Measurements from ENCODE around the gene MTCH2.

Gene MTCH2

DNA sequence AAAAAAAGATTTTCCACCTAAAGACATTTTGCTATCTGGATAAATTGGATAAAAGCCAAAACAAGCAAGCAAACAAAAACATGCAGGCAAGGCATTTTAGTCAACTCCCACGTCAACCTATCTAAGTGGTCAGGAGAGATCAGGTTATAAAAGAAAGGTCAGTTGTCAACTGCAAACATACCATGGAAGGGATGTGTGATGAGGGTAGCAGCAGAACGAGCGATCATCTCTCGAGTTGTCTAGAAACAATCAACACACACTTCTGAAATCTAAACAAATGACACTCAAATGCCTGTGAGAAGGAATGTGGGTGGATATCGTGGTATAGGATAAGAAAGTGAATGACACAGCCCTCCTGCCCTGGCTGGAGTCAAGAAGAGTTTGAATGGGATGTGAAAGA is 10.9 kb downstream of the MTCH2 start:
- no peak for DNase-seq

GRCh38 chr11:47628026-47628425 is 14.3 kb downstream of the MTCH2 start:
- DNase-seq = no peak

DNA sequence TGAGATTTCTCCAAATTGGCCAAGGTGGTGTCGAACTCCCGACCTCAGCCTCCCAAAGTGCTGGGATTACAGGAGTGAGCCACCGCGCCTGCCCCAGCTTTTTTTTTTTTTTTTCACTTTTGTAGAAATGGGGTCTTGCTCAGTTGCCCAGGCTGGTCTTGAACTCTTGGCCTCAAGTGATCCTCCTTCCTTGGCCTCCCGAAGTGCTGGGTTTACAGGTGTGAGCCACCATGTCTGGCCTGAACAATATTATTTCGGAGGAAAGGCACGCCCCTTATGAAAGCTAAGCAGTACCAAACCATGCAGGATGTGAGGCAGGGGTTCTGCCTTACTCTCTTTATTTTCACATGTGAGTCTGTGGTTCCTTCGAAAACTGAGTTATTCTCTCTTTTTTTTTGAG is 16.1 kb downstream of the MTCH2 start:
- DNase-seq = no peak

DNA sequence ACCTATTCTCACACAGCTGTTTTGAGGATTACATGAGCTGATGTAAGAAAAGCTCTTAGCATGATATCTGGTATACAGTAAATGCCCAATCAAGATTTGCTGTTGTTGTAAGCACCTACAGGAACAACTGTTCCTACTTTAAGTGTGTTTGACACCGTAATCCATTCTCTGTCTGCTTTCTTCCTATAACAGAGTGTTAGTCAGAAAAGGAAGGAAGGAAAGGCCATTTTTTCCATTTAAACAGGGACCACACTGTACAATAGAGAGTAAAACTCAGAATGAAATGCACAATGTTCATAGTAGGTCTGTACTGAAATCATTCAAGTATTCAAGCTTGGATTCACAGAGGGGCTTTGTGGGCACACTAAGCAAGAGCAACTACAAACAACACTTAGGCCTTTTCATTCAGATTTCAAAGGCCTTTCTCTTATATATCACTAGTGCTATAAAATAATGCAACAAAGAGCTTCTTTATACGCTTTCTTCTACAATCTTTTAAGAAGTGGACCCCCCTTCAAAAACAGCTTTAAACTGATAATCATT is 21.5 kb downstream of the MTCH2 start:
- DNase-seq = no peak

DNA sequence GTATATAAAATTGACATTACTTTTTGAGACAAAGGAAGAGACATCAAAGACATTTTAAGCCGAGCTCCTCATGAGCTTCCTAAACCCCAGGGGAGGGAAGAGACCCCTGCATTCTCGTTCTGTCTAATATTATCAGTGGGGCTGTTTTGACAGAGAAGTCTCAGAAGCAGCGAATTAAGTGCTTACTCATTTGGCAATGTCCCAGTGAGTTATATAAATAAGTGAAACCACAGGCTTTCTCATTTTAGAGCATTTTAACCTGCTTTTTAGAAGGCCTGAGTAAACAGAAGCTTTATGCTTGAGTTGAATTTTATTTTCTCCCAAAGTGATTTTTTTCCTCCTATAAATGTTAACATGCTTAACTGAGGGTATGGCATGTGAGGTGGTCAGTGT is 24.9 kb downstream of the MTCH2 start:
- no peak for DNase-seq

- DNase-seq = peak; percentile 4
Measured at GRCh38 chr11:47616726-47617416, 25.5 kb downstream of the MTCH2 start.

DNA sequence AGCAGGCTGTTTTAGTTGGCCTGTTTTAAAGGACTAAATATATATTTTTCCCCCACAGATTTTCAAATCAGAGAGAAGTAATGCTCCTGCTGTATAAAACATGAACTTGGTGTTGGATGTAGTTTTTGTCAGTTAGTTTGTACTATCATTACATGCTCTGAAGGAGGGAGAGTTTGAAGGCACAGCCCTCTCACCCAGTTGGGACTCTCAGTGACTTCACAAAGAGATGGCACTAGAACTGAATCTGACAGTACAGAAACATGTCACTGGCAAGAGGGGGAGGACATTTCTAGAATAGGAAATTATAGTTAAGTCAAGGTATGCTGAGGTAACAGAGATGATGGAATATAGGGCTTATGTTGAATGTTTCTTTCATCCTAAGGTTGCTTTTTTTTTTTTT is 27.1 kb downstream of the MTCH2 start:
- DNase-seq = no peak

DNA sequence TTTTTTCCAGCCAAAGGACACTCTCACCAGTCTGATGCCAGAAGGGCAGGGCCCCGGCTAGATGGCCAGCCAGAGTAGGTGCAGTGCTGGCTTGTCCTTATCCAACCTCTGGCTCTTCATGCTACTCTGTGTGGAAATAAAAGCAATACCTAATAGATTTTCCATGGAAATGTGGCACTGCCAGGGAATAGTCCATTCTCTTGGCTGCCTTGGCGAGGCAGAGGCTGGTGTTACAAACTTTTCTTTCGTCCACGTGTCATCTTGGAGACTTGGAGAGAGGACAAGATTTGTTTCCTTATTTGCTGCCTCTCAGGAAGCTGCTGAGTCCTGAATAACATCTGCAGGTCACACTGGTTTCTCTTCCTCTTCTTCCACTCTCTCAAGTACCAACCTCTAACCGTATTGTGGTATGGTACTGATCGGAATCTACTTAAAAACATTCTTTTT is 31.0 kb downstream of the MTCH2 start:
- no peak for DNase-seq

DNA sequence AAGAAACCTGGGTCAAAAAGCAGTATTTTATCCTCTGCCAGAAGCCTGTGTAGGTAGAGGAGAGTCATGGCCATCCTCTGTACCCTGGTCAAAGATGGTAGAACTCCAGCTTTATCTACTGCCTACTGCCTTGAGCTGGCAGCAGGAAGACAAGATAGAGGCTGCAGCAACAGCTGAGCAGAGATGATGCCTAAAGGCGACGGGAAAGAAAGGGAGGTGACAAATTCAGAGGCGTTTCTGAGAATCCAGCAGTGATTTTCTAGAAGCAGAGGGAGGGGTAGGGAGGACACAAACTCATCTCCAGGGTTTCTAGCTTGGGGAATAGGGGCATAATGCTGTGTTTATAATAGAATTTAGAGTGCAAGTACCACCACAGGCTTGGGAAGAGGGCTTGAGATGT is 32.7 kb downstream of the MTCH2 start:
- no peak for DNase-seq

- DNase-seq = no peak
Measured at GRCh38 chr11:47607380-47607779, 35.0 kb downstream of the MTCH2 start.

GRCh38 chr11:47606731-47607130 is 35.6 kb downstream of the MTCH2 start:
- no peak for DNase-seq

DNA sequence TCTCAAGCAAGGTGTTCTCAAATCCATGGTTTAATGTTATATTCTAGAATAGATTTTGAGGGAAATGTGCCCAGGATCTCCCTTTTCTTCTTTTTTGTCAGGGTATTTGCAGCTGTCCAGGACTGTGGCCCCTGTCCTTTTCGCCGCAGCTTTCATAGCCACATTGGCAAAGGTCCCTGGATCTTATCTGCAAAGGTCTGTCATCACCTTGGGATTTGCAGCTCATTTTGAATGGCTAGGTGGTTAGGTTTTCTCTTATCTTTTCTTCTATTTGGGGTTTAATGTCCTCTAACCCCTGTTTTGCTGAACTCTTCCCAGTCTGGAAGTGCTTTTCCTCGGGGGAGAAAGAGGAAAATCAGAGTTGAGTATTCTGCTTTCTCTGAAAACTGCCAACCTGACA is 36.4 kb downstream of the MTCH2 start:
- no peak for DNase-seq

DNA sequence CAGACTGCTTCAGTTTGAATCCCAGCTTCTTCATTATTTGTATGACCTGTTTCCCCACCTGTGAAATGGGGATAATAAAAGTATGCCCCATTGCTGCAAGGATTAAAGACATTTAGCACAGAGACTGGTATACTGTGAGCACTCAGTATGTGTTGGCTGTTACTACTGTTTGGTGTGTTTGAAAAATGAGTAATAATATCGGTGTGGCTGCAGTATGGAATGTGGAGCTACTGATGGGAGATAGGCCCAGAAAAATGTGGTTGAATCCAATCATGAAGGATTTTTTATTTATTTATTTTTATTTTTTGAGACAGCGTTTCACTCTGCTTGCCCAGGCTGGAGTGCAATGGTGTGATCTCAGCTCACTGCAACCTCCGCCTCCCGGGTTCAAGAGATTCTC is 39.1 kb downstream of the MTCH2 start:
- DNase-seq = no peak

DNA sequence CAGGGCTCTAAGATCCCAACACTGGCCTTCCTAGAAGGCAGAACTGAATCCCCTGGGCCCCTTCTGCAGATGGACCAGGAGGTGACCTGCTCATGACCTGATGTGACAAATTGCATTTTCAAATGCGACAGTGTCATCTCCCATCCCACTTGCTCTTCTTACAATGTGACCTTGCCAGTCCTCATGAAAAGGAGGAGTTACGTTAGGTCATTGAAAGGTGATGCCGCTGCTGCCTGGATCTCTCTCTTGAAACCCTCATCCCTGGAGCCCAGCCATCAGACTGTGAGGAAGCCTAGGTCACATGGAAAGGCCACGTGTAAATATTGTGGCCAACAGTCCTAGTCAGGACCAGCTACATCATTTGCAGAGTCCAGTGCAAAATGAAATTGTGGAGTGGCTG is 42.5 kb downstream of the MTCH2 start:
- no peak for DNase-seq

DNA sequence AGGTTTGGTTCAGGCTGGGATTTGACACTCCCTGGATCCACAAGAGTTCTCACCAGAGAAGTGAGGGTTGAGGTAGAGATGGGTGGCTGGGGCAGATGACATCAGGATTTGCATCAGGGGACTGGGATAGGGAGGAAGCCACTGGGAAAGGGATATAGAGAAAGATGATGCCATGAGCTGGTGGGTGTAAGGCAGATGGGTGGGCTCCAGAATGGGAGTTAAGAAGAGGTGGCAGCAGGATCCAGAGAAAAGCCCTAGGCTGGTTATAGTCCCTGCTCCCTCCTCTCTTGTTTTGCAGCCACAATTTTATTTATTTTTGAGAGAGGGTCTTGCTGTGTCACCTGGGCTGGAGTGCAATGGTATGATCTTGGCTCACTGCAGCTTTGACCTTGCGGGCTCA is 46.4 kb downstream of the MTCH2 start:
- DNase-seq = no peak

DNA sequence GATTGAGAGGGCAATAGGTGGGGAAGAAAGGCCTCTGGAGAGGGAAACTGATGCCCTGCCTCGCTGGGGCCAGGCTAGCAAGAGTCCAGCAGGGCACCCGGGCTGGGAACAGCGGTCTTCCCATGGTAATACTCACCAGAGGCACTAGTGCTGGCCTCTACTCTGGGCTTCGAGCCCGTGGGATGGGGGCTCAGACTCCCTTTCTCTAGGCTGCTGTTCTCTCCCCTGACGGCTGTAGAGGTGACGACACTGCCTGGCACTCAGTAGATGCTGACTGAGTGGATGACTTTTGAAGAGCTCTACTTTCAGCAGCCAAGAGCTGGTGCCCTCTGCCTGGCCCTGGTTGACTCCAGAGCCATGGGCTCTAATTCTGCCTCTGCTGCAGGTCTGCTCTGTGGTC is 47.3 kb downstream of the MTCH2 start:
- DNase-seq = no peak

- no peak for DNase-seq
Measured at GRCh38 chr11:47593934-47594855, 48.2 kb downstream of the MTCH2 start, which contains the start of gene C1QTNF4. C1QTNF4 (minus strand) TSS chr11:47594411; CDS start chr11:47590810, 3,601 bp downstream.

- no peak for DNase-seq
Measured at GRCh38 chr11:47593492-47593933, 48.8 kb downstream of the MTCH2 start.

- DNase-seq = no peak
Measured at GRCh38 chr11:47592970-47593369, 49.4 kb downstream of the MTCH2 start.

DNA sequence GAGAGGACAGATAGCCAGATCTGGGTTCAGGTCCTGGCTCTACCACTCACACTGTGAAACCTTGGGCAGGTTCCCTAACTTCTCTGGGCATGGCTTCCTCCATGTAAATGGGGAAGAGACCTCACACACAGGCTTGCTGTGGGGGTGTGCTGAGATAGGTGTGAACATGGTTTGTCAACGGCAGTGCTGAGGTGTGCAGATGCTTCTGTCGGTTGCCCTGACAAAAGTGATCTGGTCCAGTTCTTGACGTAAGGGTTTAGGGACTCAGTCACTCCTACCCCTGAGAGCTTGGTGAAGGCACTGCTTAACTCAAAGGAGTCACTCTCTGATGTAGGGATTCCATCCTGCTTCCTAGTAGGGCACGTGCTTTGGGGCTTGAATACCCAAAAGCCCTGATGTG is 50.1 kb downstream of the MTCH2 start:
- no peak for DNase-seq

- no peak for DNase-seq
Measured at GRCh38 chr11:47591764-47592163, 50.6 kb downstream of the MTCH2 start.

DNA sequence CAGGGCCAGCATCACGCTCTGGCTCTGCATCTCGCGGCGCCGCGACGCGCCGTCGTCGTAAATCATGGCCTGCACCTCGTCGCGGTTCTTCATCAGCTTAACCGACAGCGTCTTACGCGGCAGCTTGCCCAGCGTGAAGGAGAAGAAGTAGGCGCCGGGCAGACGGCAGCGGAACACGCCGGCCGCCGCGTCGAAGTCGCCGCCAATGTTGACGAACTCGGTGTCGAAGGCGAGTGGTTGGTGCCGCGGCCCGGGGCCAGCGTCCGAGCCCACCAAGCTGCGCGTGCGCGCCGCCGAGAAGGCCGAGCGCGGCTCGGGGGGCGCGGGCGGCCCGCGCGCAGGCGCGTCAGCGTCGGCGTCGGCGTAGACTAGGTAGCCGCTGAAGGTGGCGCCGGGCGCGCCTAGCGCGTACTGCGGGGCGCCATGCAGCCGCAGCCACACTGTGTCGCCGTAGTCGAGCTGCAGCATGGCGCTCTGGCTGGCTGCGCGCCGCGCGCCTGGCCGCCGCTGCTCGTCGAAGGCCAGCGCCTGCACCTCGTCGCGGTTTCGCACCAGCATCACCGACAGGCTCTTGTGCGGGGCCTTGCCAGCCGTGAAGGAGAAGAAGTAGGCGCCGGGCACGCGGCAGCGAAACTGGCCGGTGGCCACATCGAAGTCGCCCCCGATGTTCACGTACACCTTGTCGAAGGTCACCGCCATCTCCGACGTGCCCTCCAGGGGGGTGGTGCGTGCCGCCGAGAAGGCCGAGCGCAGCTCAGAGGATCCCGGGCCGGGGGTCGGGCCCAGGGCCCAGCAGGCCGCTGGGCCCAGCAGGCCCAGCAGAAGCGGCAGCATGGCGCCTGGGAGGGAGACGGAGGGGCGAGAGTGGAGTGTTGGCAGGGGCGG is 52.1 kb downstream of the MTCH2 start:
- DNase-seq = no peak

DNA sequence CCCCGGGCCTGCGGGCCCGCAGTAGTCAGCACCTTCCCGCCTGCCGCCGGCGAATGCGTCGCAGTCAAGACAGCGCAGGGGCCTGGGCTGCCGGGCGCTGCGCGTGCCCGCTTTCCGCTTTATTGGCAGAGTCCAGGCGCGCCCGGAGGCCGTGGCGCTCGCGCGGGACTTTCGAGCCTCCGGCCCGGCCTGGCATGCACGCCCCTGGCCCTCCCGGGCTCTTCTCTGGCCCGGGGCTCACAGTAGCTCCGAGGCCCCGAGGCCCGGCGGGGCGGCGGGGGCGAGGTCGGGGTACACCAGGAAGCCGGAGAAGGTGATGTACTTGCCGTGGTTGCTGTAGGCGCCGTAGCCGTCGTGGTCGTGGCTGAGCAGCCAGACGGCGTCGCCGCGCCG is 52.8 kb downstream of the MTCH2 start:
- no peak for DNase-seq
